ENCODE data around the gene FANCD2.
A peak's percentile ranks its signal among the peaks of the same experiment; 100 is the strongest.
"Not testable (repeated sequence)": the region's sequence is repeated elsewhere in the genome, so short reads cannot be mapped to it uniquely, and the experiment has no call there.

The FANCD2 gene

DNA sequence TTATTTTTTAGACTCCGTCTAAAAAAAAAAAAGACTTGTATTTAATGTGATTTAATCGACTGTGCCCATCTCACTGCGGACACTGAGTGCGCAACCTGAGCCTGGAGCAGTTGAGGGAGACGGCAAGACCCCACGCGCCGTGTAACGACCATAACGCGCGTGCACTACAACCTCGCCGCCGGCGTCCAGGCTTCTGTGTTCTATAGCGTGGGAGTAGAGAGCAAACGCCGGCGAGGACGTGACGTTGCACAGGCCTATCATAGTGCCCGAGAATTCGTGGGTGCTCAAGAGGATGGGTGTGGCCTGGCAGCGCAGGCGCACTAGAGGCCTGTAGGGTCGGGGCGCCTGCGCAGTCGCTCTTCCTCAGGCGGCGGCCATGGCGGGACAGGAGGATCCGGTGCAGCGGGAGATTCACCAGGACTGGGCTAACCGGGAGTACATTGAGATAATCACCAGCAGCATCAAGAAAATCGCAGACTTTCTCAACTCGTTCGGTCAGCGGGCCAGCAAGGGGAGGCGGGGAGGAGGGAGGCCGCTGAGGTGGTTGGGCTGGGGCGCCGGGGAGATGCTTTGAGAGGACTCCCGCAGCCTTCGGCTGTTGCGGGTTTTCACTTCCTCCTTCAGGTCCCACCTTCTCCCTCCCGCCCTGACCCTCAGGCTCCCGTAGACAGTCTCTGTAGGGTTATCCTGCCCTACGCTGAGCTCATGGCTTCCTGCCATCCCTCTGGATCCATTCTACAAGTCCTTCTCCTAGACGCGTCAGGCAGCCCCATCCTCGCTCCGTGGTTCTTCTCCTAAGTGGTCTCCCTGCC lies 89.3 kb downstream of the FANCD2 start, which contains the start of gene BRK1:
BRK1 (plus strand) TSS at position 350 of the 812 bp plus-strand sequence; CDS start at position 377, 27 bp downstream.
- peak; percentile 86 for DNase-seq

DNA sequence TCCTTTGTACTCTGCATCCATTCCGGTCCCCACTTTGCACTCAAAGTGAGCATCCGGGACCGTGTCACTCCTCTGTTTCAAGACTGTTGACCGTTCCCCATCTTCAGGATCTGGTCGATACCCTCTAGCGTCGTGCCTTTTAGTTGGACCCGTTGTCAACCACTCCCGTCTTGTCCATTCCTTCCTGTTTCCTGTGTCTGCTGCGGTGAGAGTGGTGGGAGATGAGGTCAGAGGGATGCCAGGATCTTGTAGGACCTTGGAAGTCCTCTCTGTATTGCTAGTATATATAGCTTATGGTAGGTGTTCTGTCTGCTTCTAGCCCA lies 89.9 kb downstream of the FANCD2 start:
- DNase-seq = no peak

DNA sequence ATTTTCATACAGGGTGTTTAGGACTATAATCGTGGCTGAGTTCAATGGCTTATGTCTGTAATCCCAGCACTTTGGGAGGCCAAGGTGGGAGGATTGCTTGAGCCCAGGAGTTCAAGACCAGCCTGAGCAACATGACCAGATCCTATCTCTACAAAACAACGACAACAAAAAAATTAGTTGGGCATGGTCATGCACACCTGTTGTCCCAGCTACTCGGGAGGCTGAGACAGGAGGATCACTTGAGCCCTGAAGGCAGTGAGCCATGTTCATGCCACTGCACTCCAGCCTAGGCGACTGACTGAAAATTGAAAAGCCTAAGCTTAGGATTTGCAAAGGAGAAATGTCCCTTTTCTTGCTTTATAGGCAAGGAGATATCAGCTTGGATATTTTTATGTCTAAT lies 90.7 kb downstream of the FANCD2 start:
- no peak for DNase-seq

DNA sequence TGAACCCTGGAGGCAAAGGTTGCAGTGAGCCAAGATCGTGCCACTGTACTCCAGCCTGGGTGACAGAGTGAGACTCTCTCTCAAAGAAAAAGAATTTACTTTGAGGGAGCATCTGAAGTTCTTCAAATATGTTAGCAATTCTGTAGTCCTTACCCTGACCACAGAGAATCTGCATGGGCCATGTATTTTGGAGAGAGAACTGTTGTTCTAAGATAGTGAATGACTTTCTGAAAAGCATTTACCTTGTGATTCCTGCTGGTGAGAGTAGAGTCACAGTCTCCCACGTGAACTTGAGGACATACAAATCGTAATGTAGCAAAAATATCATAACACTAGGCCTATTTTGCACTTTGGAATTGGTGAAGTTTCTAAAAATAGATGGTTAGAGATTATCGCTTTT lies 93.1 kb downstream of the FANCD2 start:
- DNase-seq = no peak

DNA sequence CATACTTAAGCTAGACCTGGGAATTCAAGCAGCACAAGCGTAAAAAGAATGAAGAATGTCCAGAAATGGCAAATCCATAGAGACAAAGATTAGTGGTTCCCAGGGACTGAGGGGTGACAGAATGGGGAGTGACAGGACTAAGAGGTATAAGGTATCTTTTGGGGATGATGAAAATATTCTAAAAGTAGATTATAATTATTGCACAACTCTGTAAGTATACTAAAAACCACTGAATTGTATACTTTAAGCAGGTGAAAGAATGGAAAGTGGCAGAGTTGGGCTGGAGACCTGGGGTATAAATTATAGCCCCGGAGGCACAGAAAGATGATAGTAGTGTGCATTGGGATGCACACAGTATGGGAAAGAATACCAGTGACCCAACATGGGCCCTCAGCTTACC lies 94.8 kb downstream of the FANCD2 start:
- DNase-seq = no peak

DNA sequence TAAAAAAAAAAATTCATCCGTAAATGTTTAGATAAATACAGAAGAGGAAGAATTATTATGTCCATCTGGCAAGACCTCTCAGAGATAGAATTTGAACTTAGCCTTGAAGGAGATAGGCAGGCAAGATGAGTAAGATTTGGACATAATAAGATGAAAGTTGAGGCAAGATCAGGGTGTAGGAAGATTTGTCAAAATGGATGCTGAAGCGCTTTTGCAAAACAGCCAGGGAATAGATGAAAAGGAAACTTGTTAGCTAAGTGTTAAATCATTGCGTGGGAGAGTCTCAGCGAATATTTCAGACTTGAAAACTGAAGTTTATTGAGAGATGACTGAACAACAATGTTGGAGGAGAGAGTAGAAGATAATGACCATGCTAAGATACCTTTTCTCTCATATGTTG lies 96.5 kb downstream of the FANCD2 start:
- no peak for DNase-seq

DNA sequence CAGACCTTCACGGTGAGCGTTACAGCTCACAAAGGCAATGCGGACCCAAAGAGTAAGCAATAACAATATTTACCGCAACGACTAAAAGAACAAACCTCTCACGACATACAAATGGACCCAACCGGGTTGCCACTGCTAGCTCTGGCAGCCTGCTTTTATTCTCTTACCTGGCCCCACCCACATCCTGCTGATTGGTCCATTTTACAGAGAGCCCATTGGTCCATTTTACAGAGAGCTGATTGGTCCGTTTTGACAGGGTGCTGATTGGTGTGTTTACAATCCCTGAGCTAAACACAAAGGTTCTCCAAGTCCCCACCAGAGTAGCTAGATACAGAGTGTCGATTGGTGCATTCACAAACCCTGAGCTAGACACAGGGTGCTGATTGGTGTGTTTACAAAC lies 109.6 kb downstream of the FANCD2 start:
- DNase-seq = not testable (repeated sequence)

DNA sequence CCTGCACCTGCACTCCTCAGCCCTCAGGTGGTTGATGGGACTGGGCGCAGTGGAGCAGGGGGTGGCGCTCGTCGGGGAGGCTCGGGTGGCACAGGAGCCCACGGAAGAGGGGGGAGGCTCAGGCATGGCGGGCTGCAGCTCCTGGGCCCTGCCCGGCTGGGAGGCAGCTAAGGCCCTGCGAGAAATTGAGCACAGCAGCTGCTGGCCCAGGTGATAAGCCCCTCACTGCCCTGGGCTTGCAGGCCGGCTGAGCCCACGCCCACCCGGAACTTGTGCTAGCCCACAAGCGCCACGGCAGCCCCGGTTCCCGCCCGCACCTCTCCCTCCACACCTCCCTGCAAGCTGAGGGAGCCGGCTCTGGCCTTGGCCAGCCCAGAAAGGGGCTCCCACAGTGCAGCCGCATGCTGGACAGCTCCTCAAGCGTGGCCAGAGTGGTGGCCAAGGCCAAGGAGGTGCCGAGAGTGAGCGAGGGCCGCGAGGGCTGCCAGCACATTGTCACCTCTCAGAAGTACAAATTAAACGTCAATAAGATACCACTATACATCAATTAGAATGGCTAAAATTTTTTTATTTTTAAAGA lies 110.3 kb downstream of the FANCD2 start:
- DNase-seq = no peak

DNA sequence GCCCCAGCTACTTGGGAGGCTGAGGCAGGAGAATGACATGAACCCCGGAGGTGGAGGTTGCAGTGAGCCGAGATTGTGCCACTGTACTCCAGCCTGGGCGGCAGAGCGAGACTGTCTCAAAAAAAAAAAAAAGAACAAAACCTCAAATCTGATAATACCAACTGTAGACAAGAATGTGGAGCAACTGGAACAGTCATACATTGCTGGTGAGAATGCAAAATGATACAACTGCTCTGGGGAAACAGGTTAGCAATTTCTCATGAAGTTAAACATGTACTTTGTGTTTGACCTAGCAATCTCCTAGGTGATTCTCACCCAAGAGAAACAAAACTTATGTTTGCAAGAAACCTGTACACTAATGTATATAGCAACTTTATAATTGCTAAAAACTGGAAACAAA lies 110.9 kb downstream of the FANCD2 start:
- no peak for DNase-seq

DNA sequence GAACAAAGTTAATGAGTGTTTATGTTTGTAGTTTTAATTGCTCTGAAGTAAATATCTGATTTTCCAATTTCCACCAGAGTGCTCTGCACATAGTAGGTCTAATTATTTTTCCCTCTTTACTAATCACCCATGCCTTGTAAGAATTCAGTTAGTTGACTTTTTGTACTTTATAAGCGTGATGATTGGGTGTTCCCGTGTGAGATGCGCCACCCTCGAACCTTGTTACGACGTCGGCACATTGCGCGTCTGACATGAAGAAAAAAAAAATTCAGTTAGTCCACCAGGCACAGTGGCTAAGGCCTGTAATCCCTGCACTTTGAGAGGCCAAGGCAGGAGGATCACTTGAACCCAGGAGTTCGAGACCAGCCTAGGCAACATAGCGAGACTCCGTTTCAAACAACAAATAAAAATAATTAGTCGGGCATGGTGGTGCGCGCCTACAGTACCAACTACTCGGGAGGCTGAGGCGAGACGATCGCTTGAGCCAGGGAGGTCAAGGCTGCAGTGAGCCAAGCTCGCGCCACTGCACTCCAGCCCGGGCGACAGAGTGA lies 114.8 kb downstream of the FANCD2 start:
- no peak for DNase-seq

DNA sequence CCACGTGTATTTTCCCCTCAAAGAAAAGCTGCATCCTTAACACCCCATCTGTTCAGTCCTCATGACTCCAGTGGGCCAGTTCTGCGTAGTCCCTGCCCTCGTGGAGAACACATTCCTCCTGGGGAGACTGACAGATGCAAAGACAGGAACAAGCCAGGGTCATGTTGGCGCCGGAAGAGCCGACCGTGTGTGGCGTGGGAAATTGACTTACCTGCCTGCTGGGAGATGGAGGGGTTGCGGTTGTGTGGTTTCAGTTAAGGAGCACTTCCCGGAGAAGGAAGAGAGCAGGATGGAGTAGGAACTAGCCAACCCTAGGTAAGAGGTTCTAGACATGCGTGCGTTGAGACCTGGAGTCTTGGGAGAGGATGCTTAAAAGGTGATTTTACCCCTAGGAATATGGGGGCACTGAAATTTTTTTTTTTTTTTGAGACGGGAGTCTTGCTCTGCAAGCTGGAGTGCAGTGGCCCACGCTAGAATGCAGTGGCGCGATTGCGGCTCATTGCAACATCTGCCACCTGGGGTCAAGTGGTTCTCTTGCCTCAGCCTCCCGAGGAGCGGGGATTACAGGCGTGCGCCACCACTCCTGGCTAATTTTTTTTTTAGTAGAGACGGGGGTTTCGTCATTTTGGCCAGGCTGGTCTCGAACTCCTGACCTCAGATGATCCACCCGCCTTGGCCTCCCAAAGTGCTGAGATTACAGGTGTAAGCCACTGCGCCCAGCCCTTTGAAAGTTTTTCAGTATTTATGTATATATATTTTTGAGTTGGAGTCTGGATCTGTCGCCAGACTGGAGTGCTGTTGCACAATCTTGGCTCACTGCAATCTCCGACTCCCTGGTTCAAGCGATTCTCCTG lies 116.7 kb downstream of the FANCD2 start:
- no peak for DNase-seq

DNA sequence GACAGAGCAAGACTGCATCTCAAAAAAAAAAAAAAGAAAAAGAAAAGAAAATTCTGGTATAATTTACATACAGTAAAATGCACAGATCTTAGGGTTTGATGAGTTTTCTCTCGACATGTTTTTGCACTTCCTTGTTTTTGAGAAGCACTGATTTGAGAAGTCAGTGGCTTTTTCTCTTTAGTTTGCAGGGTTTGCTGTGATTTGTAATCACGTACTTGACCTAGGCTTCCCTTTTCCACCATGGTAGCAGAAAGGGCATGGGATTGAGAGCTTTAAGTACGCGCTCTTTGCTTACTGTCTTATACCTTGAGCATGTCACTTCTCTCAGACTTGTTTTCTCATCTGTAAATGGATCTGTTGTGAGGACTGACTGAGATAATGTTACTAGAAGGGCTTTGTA lies 119.4 kb downstream of the FANCD2 start:
- DNase-seq = no peak

DNA sequence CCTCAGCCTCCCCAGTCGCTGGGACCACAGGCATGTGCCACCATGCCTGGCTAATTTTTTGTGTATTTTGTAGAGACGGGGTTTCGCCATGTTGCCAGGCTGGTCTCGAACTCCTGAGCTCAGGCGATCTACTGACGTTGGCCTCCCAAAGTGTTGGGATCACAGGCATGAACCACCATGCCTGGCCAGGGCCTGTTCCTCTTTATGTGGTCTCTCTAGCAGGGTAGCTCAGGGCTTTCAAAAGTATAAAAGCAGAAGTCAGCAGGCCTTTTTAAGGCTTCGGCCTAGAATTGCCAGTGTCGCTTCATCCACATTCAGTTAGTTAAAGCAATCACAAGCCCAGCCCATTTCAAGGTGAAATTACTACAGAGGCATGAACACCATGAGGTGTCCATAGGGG lies 123.0 kb downstream of the FANCD2 start:
- DNase-seq = no peak

DNA sequence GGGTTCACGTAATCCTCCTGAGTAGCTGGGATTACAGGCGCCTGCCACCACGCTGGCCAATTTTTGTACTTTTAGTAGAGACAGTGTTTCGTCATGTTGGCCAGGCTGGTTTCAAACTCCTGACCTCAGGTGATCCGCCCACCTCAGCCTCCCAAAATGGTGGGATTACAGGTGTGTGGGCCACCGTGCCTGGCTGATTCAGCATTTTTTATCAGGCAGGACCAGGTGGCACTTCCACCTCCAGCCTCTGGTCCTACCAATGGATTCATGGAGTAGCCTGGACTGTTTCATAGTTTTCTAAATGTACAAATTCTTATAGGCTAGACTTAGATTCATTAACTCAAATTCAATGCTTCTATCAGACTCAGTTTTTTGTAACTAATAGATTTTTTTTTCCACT lies 124.8 kb downstream of the FANCD2 start:
- no peak for DNase-seq

Data from NCI-H1105 treated with DMSO at 0.1 percent for 48 hours (cell line).